Duodenal mucosa (tissue), 2 donors: ENCODE data around the gene LST1.
"Not testable (repeated sequence)": the region's sequence is repeated elsewhere in the genome, so short reads cannot be mapped to it uniquely, and the experiment has no call there.

Experiments
- H3K27ac ChIP-seq: one replicate; pipeline ENCODE4 v1.7.0; 2013; ENCODE audit warnings: low read depth, low read length
- H3K27me3 ChIP-seq, 2 donors: one replicate each; pipeline ENCODE4 v1.7.0; 2013; ENCODE audit warnings: low read length in 2 of 2, control low read depth in 1 of 2; ENCODE audit not compliant: insufficient read depth in 2 of 2, control insufficient read depth in 1 of 2
- H3K36me3 ChIP-seq, 2 donors: one replicate each; pipeline ENCODE4 v1.7.0; 2013; ENCODE audit warnings: low read length in 2 of 2, control low read depth in 1 of 2; ENCODE audit not compliant: insufficient read depth in 2 of 2, control insufficient read depth in 1 of 2
- H3K4me1 ChIP-seq, 2 donors: one replicate each; pipeline ENCODE4 v1.7.0; 2013; ENCODE audit warnings: low read length in 2 of 2, control low read depth in 1 of 2; ENCODE audit not compliant: insufficient read depth in 2 of 2, control insufficient read depth in 1 of 2
- H3K4me3 ChIP-seq, 2 donors: one replicate each; pipeline ENCODE4 v1.7.0; 2013; ENCODE audit warnings: low read length in 2 of 2, low read depth in 1 of 2
- H3K9ac ChIP-seq, 2 donors: one replicate each; pipeline ENCODE4 v1.7.0; 2013; ENCODE audit warnings: low read length in 2 of 2, low read depth in 1 of 2
- H3K9me3 ChIP-seq, 2 donors: one replicate each; pipeline ENCODE4 v1.7.0; 2013; ENCODE audit warnings: low read length in 2 of 2, control low read depth in 1 of 2; ENCODE audit not compliant: control insufficient read depth in 1 of 2

The LST1 gene

DNA sequence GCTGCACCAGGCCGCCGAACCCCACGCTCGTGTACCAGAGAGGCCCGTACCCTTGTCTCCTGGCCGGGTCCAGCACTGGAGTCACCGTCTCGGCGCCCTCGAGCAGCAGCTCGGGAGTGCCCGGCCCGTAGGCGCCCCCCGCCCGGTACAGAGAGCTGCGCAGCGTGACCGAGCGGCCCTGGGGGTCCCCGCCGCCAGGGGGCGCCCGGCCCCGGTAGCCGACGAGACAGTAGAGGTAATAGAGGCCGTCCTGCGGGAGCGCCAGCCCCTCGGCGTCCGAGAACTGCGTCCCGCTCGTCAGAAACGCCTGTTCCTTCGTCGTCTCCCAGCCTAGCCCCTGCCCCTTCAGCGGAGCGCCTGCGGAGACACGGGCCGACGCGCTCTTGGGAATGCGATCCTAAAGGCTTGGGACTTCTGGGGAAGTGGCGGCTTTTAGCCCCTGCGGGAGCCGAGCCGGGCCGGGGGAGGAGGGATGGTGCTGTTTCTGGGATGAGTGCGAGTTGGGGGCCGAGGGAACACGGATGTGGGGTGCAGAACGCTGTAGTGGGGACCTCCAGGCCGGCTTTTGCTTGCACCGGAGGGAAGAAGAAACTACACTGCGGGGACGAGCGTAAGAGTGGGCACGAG lies 5.2 kb upstream of the LST1 start:
- peak overlapping the region; percentile 91 to 92 for H3K4me3 ChIP-seq
- no peaks in the 10 kb centered on the region for H3K36me3 ChIP-seq
- peak overlapping the region; percentile 64 for H3K27ac ChIP-seq
- H3K9ac ChIP-seq, result peak overlapping the region; percentile 71 to 99
- no peaks in the 10 kb centered on the region for H3K9me3 ChIP-seq
- peaks cover 0 to 5% of the 10 kb centered on the region in 2 donors for H3K27me3 ChIP-seq
- peaks cover 17 to 23% of the 10 kb centered on the region in 2 donors for H3K4me1 ChIP-seq

DNA sequence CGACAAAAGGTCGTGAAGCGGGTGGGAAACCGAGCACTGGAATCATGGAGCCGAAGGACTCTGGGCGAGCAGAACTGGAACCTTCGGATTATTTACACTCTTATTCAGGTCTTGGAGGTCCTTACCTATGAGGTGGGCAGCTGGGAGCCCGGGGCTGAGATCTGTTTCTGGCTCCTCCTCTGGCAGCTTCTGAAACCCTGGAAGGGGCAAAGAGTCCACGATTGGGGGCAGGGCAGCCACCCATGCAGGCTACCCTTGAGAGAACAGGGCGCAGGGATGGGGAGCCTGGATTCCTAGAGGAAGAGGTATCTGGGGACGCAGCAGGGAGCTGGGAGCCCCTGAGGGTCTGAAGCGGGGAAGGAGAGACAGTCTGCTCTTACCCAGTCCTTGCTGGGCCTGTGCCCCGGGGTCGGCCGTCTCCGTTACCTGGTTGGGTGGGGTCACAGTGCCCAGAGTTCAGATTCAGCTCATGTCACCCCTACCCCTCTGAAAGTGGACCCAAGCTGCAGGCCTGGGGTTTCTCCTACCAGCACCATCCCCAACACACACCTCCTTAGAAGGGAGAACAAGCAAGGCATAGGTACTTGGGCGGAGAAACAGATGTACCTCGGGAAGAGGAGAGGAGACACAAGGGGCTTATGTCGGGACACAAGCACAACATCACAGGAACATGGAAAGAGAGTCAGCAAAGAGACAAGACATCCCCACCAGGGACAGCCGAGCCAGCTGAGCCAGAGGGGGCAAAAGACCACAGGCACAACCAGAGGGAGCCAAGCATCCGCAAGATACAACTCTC lies 4.4 kb upstream of the LST1 start:
- Histone ChIP-seq H3K27ac (peak overlapping the region; percentile 64), H3K9me3 (no peaks in the 10 kb centered on the region), H3K27me3 (peaks cover 0 to 5% of the 10 kb centered on the region in 2 donors), H3K4me3 (peak overlapping the region; percentile 91 to 92), H3K4me1 (peaks cover 17 to 28% of the 10 kb centered on the region in 2 donors), H3K36me3 (no peaks in the 10 kb centered on the region), H3K9ac (peak overlapping the region; percentile 71 to 99)

DNA sequence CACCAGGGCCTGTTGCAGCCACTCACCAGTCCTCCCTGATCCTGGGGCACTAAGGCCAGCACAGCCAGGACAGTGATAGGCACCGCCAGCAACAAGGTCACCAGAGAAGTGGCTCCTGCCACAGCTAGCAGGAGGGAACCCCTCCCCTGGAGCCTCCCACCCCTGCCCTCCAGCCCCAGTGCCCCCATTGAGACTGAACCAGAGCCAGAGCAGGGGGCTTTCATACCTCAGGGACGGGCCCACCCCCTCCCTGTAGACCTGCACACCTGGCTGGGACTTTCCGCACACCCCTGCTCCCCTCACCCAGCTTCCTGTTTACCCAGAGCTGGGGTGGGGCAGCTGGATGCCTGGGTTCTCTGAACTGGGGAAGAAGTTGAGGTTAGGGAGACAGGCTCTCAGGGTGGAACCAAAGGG lies 3.8 kb upstream of the LST1 start, which contains the start of gene LTB:
TSS of gene LTB (minus strand) at position 195 of the 414 bp plus-strand sequence. CDS start at position 188, 7 bp downstream.
- H3K36me3 ChIP-seq, result no peaks in the 10 kb centered on the region
- peak within 1 kb of the TSS; percentile 91 to 92 for H3K4me3 ChIP-seq
- H3K27ac ChIP-seq, result peak within 1 kb of the TSS; percentile 64
- H3K4me1 ChIP-seq, result peaks cover 17 to 28% of the 10 kb centered on the region in 2 donors
- peaks cover 0 to 5% of the 10 kb centered on the region in 2 donors for H3K27me3 ChIP-seq
- H3K9ac ChIP-seq, result peak within 1 kb of the TSS; percentile 71 to 99
- no peaks in the 10 kb centered on the region for H3K9me3 ChIP-seq

GRCh38 chr6:31585491-31585890 lies 586 bp upstream of the LST1 start:
- Histone ChIP-seq H3K27ac (no peak overlapping the region), H3K9me3 (no peaks in the 10 kb centered on the region), H3K27me3 (peaks cover 0 to 5% of the 10 kb centered on the region in 2 donors), H3K36me3 (no peaks in the 10 kb centered on the region), H3K4me1 (peaks cover 15 to 29% of the 10 kb centered on the region in 2 donors), H3K4me3 (no peak overlapping the region), H3K9ac (no peak overlapping the region)

GRCh38 chr6:31586599-31587281 lies 663 bp downstream of the LST1 start:
- no peaks in the 10 kb centered on the region for H3K36me3 ChIP-seq
- H3K27ac ChIP-seq, result no peak overlapping the region
- H3K9me3 ChIP-seq, result no peaks in the 10 kb centered on the region
- peak overlapping the region; percentile 23 to 45 for H3K4me3 ChIP-seq
- H3K9ac ChIP-seq, result no peak overlapping the region
- H3K27me3 ChIP-seq, result peaks cover 0 to 5% of the 10 kb centered on the region in 2 donors
- H3K4me1 ChIP-seq, result peaks cover 7 to 21% of the 10 kb centered on the region in 2 donors

DNA sequence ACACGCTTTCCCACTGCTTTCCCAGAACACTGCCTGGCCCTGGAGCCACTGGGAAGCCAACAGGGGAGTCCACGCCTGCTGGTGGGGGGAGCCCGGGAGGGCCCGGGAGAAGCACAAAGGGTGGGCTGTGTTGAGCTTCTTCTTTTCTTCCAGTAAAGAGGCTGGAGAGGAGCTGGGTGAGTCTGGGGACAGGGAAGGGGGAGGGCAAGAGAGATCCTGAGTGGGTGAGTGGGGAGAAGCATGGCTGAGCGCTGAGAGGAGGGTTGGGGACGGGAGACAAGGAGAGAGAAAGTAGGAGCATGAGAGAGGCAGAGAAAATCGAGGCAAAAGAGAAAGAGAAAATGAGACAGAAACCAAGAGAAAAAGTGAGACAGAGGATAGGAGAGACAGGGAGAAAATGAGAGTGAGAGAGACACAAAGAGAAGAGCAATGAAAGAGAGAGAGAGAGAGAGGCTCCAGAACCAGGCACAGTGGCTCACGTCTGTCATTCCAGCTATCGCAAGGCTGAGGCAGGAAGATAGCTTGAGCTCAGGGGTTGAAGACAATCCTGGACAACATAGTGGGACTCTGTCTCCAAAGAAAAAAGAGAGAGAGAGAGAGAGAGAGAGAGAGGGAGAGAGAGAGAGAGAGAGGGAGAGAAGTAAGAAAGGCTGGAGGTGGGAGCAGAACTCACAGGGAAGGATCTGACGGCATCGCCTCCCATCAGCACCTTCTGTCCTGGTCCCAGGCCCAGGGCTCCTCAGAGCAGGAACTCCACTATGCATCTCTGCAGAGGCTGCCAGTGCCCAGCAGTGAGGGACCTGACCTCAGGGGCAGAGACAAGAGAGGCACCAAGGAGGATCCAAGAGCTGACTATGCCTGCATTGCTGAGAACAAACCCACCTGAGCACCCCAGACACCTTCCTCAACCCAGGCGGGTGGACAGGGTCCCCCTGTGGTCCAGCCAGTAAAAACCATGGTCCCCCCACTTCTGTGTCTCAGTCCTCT lies 2.0 kb downstream of the LST1 start:
- Histone ChIP-seq H3K9me3 (no peaks in the 10 kb centered on the region), H3K4me3 (peak overlapping the region in 1 of 2 donors; percentile 23)

DNA sequence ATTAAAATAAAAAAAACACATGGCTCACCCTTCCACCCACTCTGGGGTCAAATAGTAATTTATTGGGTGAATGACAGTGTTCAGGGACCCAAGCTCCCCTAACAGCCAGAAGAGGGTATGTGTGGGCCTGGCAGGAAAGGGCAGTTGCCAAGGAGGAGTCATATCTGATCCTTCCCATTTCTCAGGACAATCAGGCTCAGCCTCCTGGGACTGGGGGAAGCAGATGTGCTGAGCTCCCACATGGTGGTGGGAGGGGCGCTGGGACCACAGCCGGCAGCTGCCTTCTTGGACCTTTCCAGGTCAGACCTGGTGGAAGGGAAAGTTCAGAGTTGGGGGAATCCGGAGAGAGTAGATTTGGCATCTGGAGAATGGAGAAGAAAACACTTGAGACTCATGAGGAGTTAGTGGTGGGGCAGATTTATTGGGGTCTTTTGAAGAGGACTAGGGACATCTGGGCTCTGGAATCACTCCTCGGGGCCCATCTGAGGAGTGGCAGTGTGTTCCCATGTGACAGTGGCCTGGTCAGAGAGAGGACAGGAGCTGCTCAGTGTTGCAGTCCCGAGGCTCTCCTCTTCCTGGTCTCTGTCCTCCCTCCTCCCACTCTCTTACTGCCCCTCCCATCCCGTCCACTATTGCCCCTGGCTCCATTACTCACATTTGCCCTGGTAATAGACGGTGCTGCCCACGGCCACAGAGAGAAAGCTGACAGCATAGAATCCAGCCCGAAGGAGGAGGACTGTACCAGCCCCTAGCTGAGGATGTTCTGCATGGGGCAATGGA lies 3.0 kb downstream of the LST1 start:
- peaks cover 0 to 15% of the 10 kb centered on the region in 2 donors for H3K4me1 ChIP-seq
- no peak overlapping the region for H3K27ac ChIP-seq
- no peak overlapping the region for H3K9ac ChIP-seq
- H3K36me3 ChIP-seq, result no peaks in the 10 kb centered on the region
- no peak overlapping the region for H3K4me3 ChIP-seq
- H3K27me3 ChIP-seq, result no peaks in the 10 kb centered on the region
- no peaks in the 10 kb centered on the region for H3K9me3 ChIP-seq

More for the DNA sequence above, 2.0 kb downstream of the LST1 start:
- H3K9ac ChIP-seq, result peak overlapping the region in 1 of 2 donors; percentile 18
- H3K4me1 ChIP-seq, result peaks cover 0 to 15% of the 10 kb centered on the region in 2 donors
- no peak overlapping the region for H3K27ac ChIP-seq
- no peaks in the 10 kb centered on the region for H3K27me3 ChIP-seq
- no peaks in the 10 kb centered on the region for H3K36me3 ChIP-seq

DNA sequence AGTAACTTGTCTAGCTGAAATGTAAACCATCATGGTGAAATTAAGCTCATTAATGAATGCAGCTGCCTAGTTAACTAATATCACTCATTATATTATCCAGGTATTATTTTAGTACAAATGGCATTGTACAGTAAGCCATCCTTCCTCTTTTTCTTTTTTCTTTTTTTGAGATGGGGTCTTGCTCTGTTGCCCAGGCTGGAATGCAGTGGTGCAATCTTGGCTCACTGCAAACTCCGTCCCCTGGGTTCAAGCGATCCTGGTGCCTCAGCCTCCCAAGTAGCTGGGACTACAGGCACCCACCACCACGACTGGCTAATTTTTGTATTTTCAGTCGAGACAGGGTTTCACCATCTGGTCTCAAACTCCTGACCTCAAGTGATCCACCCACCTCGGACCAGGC lies 4.6 kb downstream of the LST1 start:
- H3K4me1 ChIP-seq, result peaks cover 0 to 10% of the 10 kb centered on the region in 2 donors
- not testable (repeated sequence) for H3K4me3 ChIP-seq, H3K27ac ChIP-seq, H3K9ac ChIP-seq, H3K9me3 ChIP-seq, H3K36me3 ChIP-seq, H3K27me3 ChIP-seq

- Histone ChIP-seq H3K9ac (no peak overlapping the region), H3K36me3 (no peaks in the 10 kb centered on the region), H3K4me3 (no peak overlapping the region), H3K9me3 (no peaks in the 10 kb centered on the region), H3K27me3 (no peaks in the 10 kb centered on the region), H3K4me1 (peaks cover 0 to 3% of the 10 kb centered on the region in 2 donors), H3K27ac (no peak overlapping the region)
Observed at GRCh38 chr6:31592396-31592771, 6.3 kb downstream of the LST1 start.
